ENCODE data around the gene SOX1.

DNA sequence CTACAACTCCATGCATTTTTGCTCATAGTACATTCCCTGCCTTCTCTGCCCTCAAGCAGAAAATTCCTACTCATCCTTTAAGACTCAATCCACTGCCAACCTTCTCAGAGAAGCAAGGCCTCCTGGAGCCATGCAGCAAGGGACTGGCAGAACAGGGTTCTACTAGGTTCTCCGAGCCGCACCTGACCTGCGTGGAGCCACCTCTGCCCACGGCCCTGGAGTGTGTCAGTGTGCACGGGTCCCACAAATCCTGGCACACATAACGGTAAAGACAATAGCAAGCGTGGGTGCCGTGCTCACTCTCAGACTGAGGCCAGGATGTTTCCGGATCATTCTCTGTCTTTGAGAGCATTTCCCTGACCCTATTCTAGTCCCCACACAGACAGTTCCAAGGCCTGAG lies 30.0 kb downstream of the SOX1 start:
- no peak for TF ChIP-seq EZH2 (optimal IDR thresholded peaks at IDR 0.05; ENCODE audit: low read depth, low read length)
- TF ChIP-seq, protein P1, sequence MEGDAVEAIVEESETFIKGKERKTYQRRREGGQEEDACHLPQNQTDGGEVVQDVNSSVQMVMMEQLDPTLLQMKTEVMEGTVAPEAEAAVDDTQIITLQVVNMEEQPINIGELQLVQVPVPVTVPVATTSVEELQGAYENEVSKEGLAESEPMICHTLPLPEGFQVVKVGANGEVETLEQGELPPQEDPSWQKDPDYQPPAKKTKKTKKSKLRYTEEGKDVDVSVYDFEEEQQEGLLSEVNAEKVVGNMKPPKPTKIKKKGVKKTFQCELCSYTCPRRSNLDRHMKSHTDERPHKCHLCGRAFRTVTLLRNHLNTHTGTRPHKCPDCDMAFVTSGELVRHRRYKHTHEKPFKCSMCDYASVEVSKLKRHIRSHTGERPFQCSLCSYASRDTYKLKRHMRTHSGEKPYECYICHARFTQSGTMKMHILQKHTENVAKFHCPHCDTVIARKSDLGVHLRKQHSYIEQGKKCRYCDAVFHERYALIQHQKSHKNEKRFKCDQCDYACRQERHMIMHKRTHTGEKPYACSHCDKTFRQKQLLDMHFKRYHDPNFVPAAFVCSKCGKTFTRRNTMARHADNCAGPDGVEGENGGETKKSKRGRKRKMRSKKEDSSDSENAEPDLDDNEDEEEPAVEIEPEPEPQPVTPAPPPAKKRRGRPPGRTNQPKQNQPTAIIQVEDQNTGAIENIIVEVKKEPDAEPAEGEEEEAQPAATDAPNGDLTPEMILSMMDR (IDR thresholded peaks at IDR 0.05; ENCODE audit: low read length) = no peak
